Measurements from ENCODE around the gene NKAIN2. TPM values are rescaled to one million over a fixed set of nuclear protein-coding genes. Genes with fewer than 3 reads are reported as not detected.

Gene NKAIN2
- total RNA-seq, 6 experiments from 2014 or later, result not detected

DNA sequence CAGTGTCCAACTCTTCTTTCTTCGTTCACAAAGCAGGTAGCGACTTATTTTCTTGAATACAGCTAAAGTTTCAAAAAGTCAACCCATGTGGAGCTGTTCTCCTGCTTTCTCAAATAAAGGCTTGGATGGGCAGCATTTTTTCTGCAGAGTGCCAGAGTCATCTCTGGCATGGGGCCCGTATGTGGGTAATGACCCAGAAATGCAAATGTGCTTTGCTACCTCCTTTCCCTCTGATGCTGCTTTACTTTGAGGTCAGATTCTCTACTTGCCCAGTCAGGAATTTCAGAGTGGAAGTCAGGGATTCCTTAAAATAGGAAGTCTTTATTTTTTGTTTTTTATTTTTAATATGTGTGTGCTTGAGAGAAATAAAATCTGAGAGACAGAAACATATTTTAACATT, 4.9 kb downstream of the NKAIN2 start:
- no peak overlapping the region for H3K4me3 Mint-ChIP-seq

DNA sequence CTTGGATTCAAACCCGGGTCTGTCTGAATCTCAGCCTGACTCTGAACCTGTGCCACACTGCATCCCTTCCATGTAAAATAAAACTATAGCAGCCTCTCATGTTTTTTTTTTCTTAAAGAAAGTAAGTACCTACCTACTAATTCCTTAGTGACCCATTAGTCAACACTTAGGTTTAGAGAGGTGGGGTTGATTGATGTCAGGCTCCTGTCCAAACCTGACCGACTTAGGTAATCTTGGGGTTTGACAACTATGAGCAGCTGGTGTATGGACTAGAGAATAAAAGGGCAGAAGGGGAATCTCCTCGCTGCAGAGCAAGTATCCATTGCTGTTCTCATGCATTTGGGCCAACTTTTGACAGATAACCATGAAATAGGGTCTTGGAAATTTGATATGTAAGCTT, 6.5 kb downstream of the NKAIN2 start:
- H3K27me3 Mint-ChIP-seq (ENCODE audit: insufficient read depth), result peaks cover 3% of the 10 kb centered on the region
- TF ChIP-seq, protein P1, sequence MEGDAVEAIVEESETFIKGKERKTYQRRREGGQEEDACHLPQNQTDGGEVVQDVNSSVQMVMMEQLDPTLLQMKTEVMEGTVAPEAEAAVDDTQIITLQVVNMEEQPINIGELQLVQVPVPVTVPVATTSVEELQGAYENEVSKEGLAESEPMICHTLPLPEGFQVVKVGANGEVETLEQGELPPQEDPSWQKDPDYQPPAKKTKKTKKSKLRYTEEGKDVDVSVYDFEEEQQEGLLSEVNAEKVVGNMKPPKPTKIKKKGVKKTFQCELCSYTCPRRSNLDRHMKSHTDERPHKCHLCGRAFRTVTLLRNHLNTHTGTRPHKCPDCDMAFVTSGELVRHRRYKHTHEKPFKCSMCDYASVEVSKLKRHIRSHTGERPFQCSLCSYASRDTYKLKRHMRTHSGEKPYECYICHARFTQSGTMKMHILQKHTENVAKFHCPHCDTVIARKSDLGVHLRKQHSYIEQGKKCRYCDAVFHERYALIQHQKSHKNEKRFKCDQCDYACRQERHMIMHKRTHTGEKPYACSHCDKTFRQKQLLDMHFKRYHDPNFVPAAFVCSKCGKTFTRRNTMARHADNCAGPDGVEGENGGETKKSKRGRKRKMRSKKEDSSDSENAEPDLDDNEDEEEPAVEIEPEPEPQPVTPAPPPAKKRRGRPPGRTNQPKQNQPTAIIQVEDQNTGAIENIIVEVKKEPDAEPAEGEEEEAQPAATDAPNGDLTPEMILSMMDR (IDR thresholded peaks at IDR 0.05), result no peak
- no peak for DNase-seq
- H3K36me3 Mint-ChIP-seq (ENCODE audit: low read depth), result no peaks in the 10 kb centered on the region
- no peaks in the 10 kb centered on the region for H3K4me1 Mint-ChIP-seq (ENCODE audit: low read depth)
- no peak overlapping the region for H3K27ac Mint-ChIP-seq
- no peaks in the 10 kb centered on the region for H3K9me3 Mint-ChIP-seq
- H3K4me3 Mint-ChIP-seq, result no peak overlapping the region

More for the DNA sequence above, 4.9 kb downstream of the NKAIN2 start:
- no peak for DNase-seq
- peaks cover 9% of the 10 kb centered on the region for H3K27me3 Mint-ChIP-seq (ENCODE audit: insufficient read depth)
- H3K27ac Mint-ChIP-seq, result no peak overlapping the region
- no peaks in the 10 kb centered on the region for H3K36me3 Mint-ChIP-seq (ENCODE audit: low read depth)
- H3K4me1 Mint-ChIP-seq (ENCODE audit: low read depth), result no peaks in the 10 kb centered on the region
- TF ChIP-seq, protein P1 (IDR thresholded peaks at IDR 0.05), result no peak
- H3K9me3 Mint-ChIP-seq, result no peaks in the 10 kb centered on the region

DNA sequence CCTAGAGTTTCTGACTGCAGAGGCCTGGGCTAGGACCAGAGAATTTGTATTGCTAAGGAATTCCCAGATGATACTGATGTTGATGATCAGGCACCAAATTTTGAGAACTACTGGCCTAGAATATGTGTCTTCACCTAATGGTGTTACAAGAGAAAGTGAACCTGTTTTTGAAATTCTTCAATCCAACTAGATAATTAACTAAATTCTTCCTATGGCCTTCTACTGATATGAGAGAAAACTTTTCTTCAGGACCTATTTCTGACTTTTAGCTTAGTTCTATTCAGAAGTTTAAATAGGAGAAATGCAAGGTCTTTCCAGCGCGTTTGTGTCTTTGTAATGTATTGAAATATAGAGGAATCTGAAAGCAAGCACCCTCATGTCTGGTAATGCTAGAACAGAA, 7.3 kb downstream of the NKAIN2 start:
- TF ChIP-seq, protein P1 (IDR thresholded peaks at IDR 0.05), result no peak
- H3K4me1 Mint-ChIP-seq (ENCODE audit: low read depth), result no peaks in the 10 kb centered on the region
- H3K9me3 Mint-ChIP-seq, result no peaks in the 10 kb centered on the region; the same call in 1 of the 2 replicates
- H3K27me3 Mint-ChIP-seq (ENCODE audit: insufficient read depth), result peaks cover 3% of the 10 kb centered on the region
- H3K27ac Mint-ChIP-seq, result no peak overlapping the region
- no peak overlapping the region for H3K4me3 Mint-ChIP-seq
- no peak for DNase-seq
- no peaks in the 10 kb centered on the region for H3K36me3 Mint-ChIP-seq (ENCODE audit: low read depth)

DNA sequence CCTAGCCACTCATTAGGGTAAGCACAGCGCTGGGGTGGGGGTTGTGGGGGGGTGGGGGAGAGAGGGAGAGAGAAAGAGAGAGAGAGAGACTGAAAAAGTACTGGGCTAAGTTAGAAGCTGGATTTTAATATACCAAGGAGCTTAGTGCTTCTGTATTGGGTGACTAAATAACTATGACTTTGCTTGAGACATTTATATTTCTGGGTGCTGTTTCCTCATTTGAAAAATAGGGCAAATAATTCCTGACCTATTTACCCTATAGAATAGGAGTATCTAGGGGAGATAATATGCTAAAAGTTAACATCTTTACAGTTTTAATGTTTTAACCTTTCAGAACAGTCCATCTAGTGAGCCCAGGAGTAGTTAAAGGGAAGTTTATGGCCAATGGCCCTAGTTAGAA, 7.7 kb downstream of the NKAIN2 start:
- TF ChIP-seq, protein P1 (IDR thresholded peaks at IDR 0.05), result no peak
- H3K27me3 Mint-ChIP-seq (ENCODE audit: insufficient read depth), result peaks cover 3% of the 10 kb centered on the region
- no peak overlapping the region for H3K4me3 Mint-ChIP-seq

DNA sequence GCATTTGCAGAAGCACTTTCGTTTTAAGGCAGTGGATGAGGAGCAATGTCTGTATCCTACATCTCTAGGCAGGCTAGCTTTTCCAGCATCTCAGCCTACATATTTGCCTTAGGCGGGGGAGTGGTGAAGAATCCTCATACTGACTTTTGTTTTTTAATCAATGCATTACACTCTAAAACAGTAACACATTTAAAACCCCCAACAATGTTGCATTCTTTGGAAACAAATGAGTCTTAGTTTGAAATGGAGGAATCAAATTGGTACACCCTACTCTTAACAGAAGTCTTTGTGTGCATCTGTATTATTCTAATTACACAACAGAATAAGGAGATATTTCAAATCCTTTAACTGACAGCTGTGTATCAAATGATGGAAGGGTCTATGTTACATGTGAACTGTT, 9.0 kb downstream of the NKAIN2 start:
- Mint-ChIP-seq H3K27ac (no peak overlapping the region), H3K4me1 (ENCODE audit: low read depth) (no peaks in the 10 kb centered on the region), H3K36me3 (ENCODE audit: low read depth) (no peaks in the 10 kb centered on the region), H3K27me3 (ENCODE audit: insufficient read depth) (peaks cover 3% of the 10 kb centered on the region), H3K4me3 (no peak overlapping the region), H3K9me3 (peaks cover 7% of the 10 kb centered on the region)
- TF ChIP-seq, protein P1 (IDR thresholded peaks at IDR 0.05), result no peak
- DNase-seq, result no peak

More for the DNA sequence above, 7.7 kb downstream of the NKAIN2 start:
- no peaks in the 10 kb centered on the region for H3K4me1 Mint-ChIP-seq (ENCODE audit: low read depth)
- peaks cover under 1% of the 10 kb centered on the region for H3K9me3 Mint-ChIP-seq
- DNase-seq, result no peak
- H3K36me3 Mint-ChIP-seq (ENCODE audit: low read depth), result no peaks in the 10 kb centered on the region
- no peak overlapping the region for H3K27ac Mint-ChIP-seq

DNA sequence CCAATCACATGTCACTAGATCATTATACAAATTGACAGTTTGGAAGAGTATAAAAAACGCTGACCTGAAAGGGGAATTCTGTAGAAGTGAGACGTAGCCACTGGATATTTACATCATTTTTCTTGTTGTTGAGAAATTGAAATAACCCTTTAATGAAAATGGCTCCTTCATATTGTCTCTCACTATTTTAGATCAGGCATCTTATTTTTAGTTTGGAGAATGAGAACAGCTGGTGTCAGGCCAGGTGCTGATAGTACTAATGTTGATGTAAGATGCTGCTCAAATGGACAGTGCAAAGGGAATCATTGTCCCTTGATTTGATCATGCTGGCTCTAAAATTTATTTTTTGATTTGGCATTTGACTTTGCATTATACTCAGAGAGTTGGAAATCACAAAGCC, 17.4 kb downstream of the NKAIN2 start:
- Mint-ChIP-seq H3K27me3 (ENCODE audit: insufficient read depth) (no peaks in the 10 kb centered on the region), H3K27ac (no peak overlapping the region), H3K9me3 (peaks cover 15% of the 10 kb centered on the region), H3K4me1 (ENCODE audit: low read depth) (no peaks in the 10 kb centered on the region), H3K36me3 (ENCODE audit: low read depth) (no peaks in the 10 kb centered on the region), H3K4me3 (no peak overlapping the region)
- no peak for DNase-seq
- TF ChIP-seq, protein P1 (IDR thresholded peaks at IDR 0.05), result no peak
